Trophoblast cell (in vitro differentiated cells and primary cell): Measurements from ENCODE around the gene ARHGEF39.

Experiments
- DNase-seq, 2 donors: peaks; one replicate each; pipeline ENCODE4 v3.0.0-alpha.2; 2016
- H2AFZ ChIP-seq: 2 replicates; pipeline ENCODE4 v1.6.1; 2013; ENCODE audit warnings: low read length, moderate library complexity, mild to moderate bottlenecking; ENCODE audit not compliant: insufficient read depth, poor library complexity
- H2AK5ac ChIP-seq: 2 replicates; pipeline ENCODE4 v1.6.1; 2013; ENCODE audit warnings: mild to moderate bottlenecking, low read length
- H2BK120ac ChIP-seq: 2 replicates; pipeline ENCODE4 v1.6.1; 2013; ENCODE audit warnings: low read length, mild to moderate bottlenecking, moderate library complexity; ENCODE audit not compliant: insufficient read depth, poor library complexity
- H2BK12ac ChIP-seq: 2 replicates; pipeline ENCODE4 v1.6.1; 2013; ENCODE audit warnings: mild to moderate bottlenecking, low read length, moderate library complexity
- H2BK5ac ChIP-seq: 2 replicates; pipeline ENCODE4 v1.6.1; 2013; ENCODE audit warnings: low read length, low read depth, moderate library complexity, mild to moderate bottlenecking; ENCODE audit not compliant: poor library complexity
- H3K14ac ChIP-seq: 2 replicates; pipeline ENCODE4 v1.6.1; 2013; ENCODE audit warnings: mild to moderate bottlenecking, low read length
- H3K18ac ChIP-seq: 2 replicates; pipeline ENCODE4 v1.6.1; 2013; ENCODE audit warnings: mild to moderate bottlenecking, low read length
- H3K23ac ChIP-seq: 2 replicates; pipeline ENCODE4 v1.6.1; 2013; ENCODE audit warnings: low read length
- H3K27ac ChIP-seq: 2 replicates; pipeline ENCODE4 v1.5.1; 2013; ENCODE audit warnings: low read depth, mild to moderate bottlenecking, inconsistent platforms, low read length, moderate library complexity
- H3K27me3 ChIP-seq: 2 replicates; pipeline ENCODE4 v1.6.1; 2013; ENCODE audit warnings: inconsistent platforms, mild to moderate bottlenecking, low read length, moderate library complexity; ENCODE audit not compliant: insufficient read depth
- H3K36me3 ChIP-seq, 2 experiments: 1 replicate in 1 of 2; 2 replicates in 1 of 2; pipeline ENCODE4 v1.6.1; 2013; ENCODE audit warnings: low read length in 2 of 2, mild to moderate bottlenecking in 2 of 2, moderate library complexity in 1 of 2; ENCODE audit not compliant: insufficient read depth in 2 of 2, control insufficient read depth in 1 of 2
- H3K4ac ChIP-seq: 2 replicates; pipeline ENCODE4 v1.6.1; 2013; ENCODE audit warnings: low read depth, mild to moderate bottlenecking, low read length, moderate library complexity
- H3K4me1 ChIP-seq, 2 experiments: 1 replicate in 1 of 2; 2 replicates in 1 of 2; pipeline ENCODE4 v1.6.1; 2013; ENCODE audit warnings: low read length in 2 of 2, mild to moderate bottlenecking in 2 of 2, moderate library complexity in 1 of 2; ENCODE audit not compliant: insufficient read depth in 2 of 2, control insufficient read depth in 1 of 2
- H3K4me2 ChIP-seq: 2 replicates; pipeline ENCODE4 v1.6.1; 2013; ENCODE audit warnings: inconsistent platforms, mild to moderate bottlenecking, low read length, moderate library complexity
- H3K4me3 ChIP-seq: 2 replicates; pipeline ENCODE4 v1.5.1; 2013; ENCODE audit warnings: mild to moderate bottlenecking, low read depth, low read length, inconsistent platforms
- H3K79me1 ChIP-seq: one replicate; pipeline ENCODE4 v1.6.1; 2013; ENCODE audit warnings: low read length
- H3K79me2 ChIP-seq: 2 replicates; pipeline ENCODE4 v1.6.1; 2013; ENCODE audit warnings: low read length, mild to moderate bottlenecking; ENCODE audit not compliant: control insufficient read depth, insufficient read depth, poor library complexity
- H3K9ac ChIP-seq: 2 replicates; pipeline ENCODE4 v1.6.1; 2013; ENCODE audit warnings: mild to moderate bottlenecking, low read length
- H3K9me3 ChIP-seq: 2 replicates; pipeline ENCODE4 v1.6.1; 2013; ENCODE audit warnings: low read depth, mild to moderate bottlenecking, control low read depth, inconsistent platforms, low read length; ENCODE audit not compliant: insufficient read depth
- H4K12ac ChIP-seq: 2 replicates; pipeline ENCODE4 v1.6.1; 2013; ENCODE audit warnings: low read depth, mild to moderate bottlenecking, low read length, moderate library complexity
- H4K8ac ChIP-seq: 2 replicates; pipeline ENCODE4 v1.6.1; 2013; ENCODE audit warnings: low read depth, mild to moderate bottlenecking, low read length, moderate library complexity
- H4K91ac ChIP-seq: one replicate; pipeline ENCODE4 v1.6.1; 2013; ENCODE audit warnings: low read depth, mild to moderate bottlenecking, low read length, moderate library complexity
- WGBS: extraction: QIAGEN DNeasy Blood & Tissue Kit; methylation state at CpG from one replicate; pipeline ENCODE4 v1.1.7; 2013; ENCODE audit warnings: missing lambda C conversion rate; ENCODE audit not compliant: insufficient read length, insufficient coverage; ENCODE audit errors: extremely low coverage; 5-methylcytosine and 5-hydroxymethylcytosine counted together

The ARHGEF39 gene

DNA sequence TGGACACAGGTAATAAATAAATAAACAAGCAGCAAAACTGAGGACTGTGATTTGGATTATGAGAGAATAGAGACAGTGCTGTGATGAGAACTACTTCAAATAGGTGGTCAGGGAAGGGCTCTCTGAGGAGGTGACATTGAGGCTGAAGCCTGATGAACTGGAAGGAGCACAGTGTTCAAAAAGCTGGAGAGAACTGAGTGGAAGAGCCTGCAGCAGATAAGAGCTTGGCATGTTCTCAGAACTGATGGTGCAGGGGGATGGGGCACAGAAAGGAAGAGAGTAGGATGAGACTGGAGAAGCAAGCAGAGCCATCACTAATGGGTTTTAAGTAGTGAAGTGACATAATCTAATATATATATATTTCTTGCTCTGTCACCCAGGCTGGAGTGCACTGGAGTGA lies 35.9 kb upstream of the ARHGEF39 start:
- Histone ChIP-seq H3K27ac (no peak overlapping the region), H3K4me2 (no peak overlapping the region), H3K14ac (no peak overlapping the region), H3K9me3 (peaks cover 3% of the 10 kb centered on the region), H2BK12ac (no peak overlapping the region), H2BK5ac (no peak overlapping the region), H3K27me3 (no peaks in the 10 kb centered on the region), H4K91ac (no peak overlapping the region), H4K12ac (no peak overlapping the region), H3K23ac (no peak overlapping the region), H2BK120ac (no peak overlapping the region), H3K4me1 (no peaks in the 10 kb centered on the region), H3K18ac (no peak overlapping the region), H2AK5ac (no peak overlapping the region), H3K4ac (no peak overlapping the region), H3K4me3 (no peak overlapping the region), H3K79me2 (no peaks in the 10 kb centered on the region), H3K9ac (no peak overlapping the region), H2AFZ (no peak overlapping the region), H4K8ac (no peak overlapping the region), H3K79me1 (no peaks in the 10 kb centered on the region), H3K36me3 (peaks cover 78 to 93% of the 10 kb centered on the region in 2 experiments)
- DNase-seq = no peak

- Histone ChIP-seq H3K27ac (no peak overlapping the region), H3K14ac (no peak overlapping the region), H2BK12ac (no peak overlapping the region), H2BK5ac (no peak overlapping the region), H3K4me2 (no peak overlapping the region), H3K79me2 (no peaks in the 10 kb centered on the region), H2AK5ac (no peak overlapping the region), H3K23ac (no peak overlapping the region), H4K12ac (no peak overlapping the region), H4K91ac (no peak overlapping the region), H3K4me3 (no peak overlapping the region), H2BK120ac (no peak overlapping the region), H3K18ac (no peak overlapping the region), H3K4ac (no peak overlapping the region), H3K9me3 (peaks cover 3% of the 10 kb centered on the region), H3K9ac (no peak overlapping the region), H3K27me3 (no peaks in the 10 kb centered on the region), H3K36me3 (peaks cover 69 to 84% of the 10 kb centered on the region in 2 experiments), H3K79me1 (no peaks in the 10 kb centered on the region), H3K4me1 (no peaks in the 10 kb centered on the region), H4K8ac (no peak overlapping the region), H2AFZ (no peak overlapping the region)
- WGBS = no CpG with 5 or more reads among the region's 11 CpGs
- DNase-seq = no peak
These were observed 35.0 kb upstream of the ARHGEF39 start for GRCh38 chr9:35700031-35700430.

DNA sequence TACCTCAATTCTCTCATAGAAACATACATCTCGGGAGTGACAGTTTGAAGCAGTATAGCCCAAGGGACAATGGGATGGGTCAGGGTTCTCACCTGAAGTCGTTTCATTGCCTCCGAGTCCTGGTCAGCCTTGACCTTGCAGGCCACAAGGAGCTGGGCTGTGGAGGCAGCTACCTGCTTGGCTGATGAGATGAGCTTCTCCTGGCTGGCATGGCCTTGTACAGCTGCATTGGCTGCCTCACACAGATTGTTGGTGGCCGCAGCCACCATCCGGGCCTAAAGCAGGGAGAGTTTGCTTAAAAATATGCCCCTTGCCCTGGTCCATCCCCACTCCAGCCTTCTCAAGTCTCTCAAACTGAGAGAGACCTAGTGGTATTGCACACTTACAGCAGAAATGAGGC lies 33.2 kb upstream of the ARHGEF39 start:
- Histone ChIP-seq H3K79me1 (no peaks in the 10 kb centered on the region), H2AFZ (no peak overlapping the region), H4K12ac (no peak overlapping the region), H2BK5ac (no peak overlapping the region), H3K27ac (no peak overlapping the region), H3K79me2 (no peaks in the 10 kb centered on the region), H2AK5ac (no peak overlapping the region), H4K8ac (no peak overlapping the region), H4K91ac (no peak overlapping the region), H3K4me1 (no peaks in the 10 kb centered on the region), H3K18ac (no peak overlapping the region), H3K4me2 (no peak overlapping the region), H3K27me3 (no peaks in the 10 kb centered on the region), H3K4ac (no peak overlapping the region), H3K36me3 (peaks cover 52 to 66% of the 10 kb centered on the region in 2 experiments), H2BK120ac (no peak overlapping the region), H2BK12ac (no peak overlapping the region), H3K23ac (no peak overlapping the region), H3K9ac (no peak overlapping the region), H3K9me3 (peaks cover 2% of the 10 kb centered on the region), H3K4me3 (no peak overlapping the region), H3K14ac (no peak overlapping the region)
- DNase-seq = no peak
- no CpG with 5 or more reads among the region's 5 CpGs for WGBS

DNA sequence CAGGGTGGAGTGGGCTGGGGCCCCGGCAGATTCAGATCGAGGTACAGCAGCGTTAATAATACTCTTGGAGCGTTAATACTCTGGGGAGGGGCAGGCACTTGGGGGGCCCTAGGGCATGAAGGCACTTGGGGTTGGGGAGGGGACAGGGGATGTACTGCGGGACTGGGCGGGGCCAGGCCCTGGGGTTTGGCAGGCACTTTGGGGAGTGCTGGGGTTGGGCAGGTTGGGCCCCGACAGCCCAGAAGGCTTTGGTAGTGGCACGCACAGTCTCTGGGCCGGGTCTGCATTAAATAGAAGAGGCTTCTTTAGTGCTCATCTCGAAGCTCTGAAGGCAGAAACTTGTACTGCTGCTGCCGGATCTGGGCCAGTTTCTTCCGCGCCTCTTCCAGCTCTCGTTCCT lies 32.5 kb upstream of the ARHGEF39 start:
- Histone ChIP-seq H2AK5ac (no peak overlapping the region), H3K14ac (no peak overlapping the region), H3K23ac (no peak overlapping the region), H3K36me3 (peaks cover 45 to 58% of the 10 kb centered on the region in 2 experiments), H3K18ac (no peak overlapping the region), H3K79me1 (no peaks in the 10 kb centered on the region), H4K8ac (no peak overlapping the region), H2BK5ac (no peak overlapping the region), H3K79me2 (no peaks in the 10 kb centered on the region), H3K4me3 (no peak overlapping the region), H2AFZ (no peak overlapping the region), H3K9me3 (peaks cover 2% of the 10 kb centered on the region), H4K91ac (no peak overlapping the region), H2BK120ac (no peak overlapping the region), H3K9ac (no peak overlapping the region), H2BK12ac (no peak overlapping the region), H3K27me3 (no peaks in the 10 kb centered on the region), H3K4me2 (no peak overlapping the region), H3K4me1 (no peaks in the 10 kb centered on the region), H3K27ac (no peak overlapping the region), H4K12ac (no peak overlapping the region), H3K4ac (no peak overlapping the region)
- WGBS = no CpG with 5 or more reads among the region's 14 CpGs
- DNase-seq = no peak
